ENCODE results near the gene PRKCH. TPM values are rescaled to one million over a fixed set of nuclear protein-coding genes. Genes with fewer than 3 reads are reported as not detected.
A peak's percentile ranks its signal among the peaks of the same experiment; 100 is the strongest.
"Not testable (repeated sequence)": the region's sequence is repeated elsewhere in the genome, so short reads cannot be mapped to it uniquely, and the experiment has no call there.

Gene PRKCH
- total and polyA plus RNA-seq, 3 experiments from 2014 or later: 165 to 369 (median 166) TPM

DNA sequence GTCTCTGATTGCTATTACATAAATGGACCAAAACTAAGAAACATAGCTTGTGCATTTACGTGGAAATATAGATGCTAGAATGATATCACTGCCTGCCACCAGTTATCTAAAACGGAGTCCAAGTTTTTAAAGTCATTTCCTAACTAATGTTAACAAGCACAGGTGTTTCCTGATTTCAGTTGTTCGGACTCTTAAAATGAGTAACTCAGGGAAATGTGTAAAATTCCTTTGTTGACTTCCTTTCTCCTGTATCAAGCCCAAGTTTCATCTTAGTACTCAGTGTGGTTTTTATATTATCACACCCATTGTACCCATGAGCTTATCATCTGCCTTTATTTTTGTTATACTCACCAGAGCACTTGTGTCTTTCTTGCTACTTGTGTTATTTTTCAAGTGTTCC is 13.2 kb upstream of the PRKCH start:
- Mint-ChIP-seq H3K27ac (peak overlapping the region in 1 of 8 donors; percentile 40), H3K9me3 (peaks cover 8 to 32% (median 13%) of the 10 kb centered on the region in 5 donors), H3K36me3 (peaks cover 23 to 48% (median 46%) of the 10 kb centered on the region in 3 donors), H3K4me1 (peaks cover 12 to 14% (median 13%) of the 10 kb centered on the region in 3 donors), H3K27me3 (no peaks in the 10 kb centered on the region), H3K4me3 (no peak overlapping the region)
- Histone ChIP-seq H3K4me1 (ENCODE audit: insufficient read depth, low read length) (peaks cover 9% of the 10 kb centered on the region), H3K4me3 (ENCODE audit: low read length) (no peak overlapping the region), H3K9me3 (ENCODE audit: low read length) (peaks cover 5% of the 10 kb centered on the region), H3K27me3 (ENCODE audit: insufficient read depth, low read length, poor library complexity, severe bottlenecking) (no peaks in the 10 kb centered on the region), H3K27ac (ENCODE audit: low read depth, low read length) (no peak overlapping the region), H3K36me3 (ENCODE audit: insufficient read depth, low read length) (no peaks in the 10 kb centered on the region)
- POLR2A ChIA-PET: no interaction called here
- CTCF ChIA-PET: no interaction called here
- no peak for DNase-seq

DNA sequence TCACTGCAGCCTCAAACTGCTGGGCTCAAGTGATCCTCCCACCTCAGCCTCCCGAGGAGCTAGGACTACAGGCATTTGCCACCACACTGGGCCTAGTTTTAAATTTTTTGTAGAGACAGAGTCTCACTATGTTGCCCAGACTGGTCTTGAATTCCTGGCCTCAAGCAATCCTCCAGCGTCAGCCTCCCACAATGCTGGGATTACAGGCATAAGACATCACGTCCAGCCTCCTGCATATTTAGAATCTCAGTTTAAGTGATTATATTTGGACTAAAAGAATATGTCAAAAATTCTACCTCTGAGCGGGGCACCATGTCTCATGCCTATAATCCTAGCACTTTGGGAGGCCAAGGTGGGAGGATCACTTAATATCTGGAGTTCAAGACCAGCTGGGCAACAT is 12.7 kb upstream of the PRKCH start:
- Mint-ChIP-seq H3K9me3 (peaks cover 10 to 36% (median 15%) of the 10 kb centered on the region in 5 donors), H3K36me3 (peaks cover 24 to 52% (median 46%) of the 10 kb centered on the region in 3 donors), H3K4me1 (peaks cover 12 to 14% (median 13%) of the 10 kb centered on the region in 3 donors)
- H3K4me1 ChIP-seq (ENCODE audit: insufficient read depth, low read length); H3K27me3 ChIP-seq (ENCODE audit: insufficient read depth, low read length, poor library complexity, severe bottlenecking); H3K27ac Mint-ChIP-seq; DNase-seq; H3K36me3 ChIP-seq (ENCODE audit: insufficient read depth, low read length); CTCF ChIA-PET; H3K9me3 ChIP-seq (ENCODE audit: low read length); POLR2A ChIA-PET; H3K4me3 ChIP-seq (ENCODE audit: low read length); H3K4me3 Mint-ChIP-seq; H3K27me3 Mint-ChIP-seq; H3K27ac ChIP-seq (ENCODE audit: low read depth, low read length): not testable (repeated sequence)

DNA sequence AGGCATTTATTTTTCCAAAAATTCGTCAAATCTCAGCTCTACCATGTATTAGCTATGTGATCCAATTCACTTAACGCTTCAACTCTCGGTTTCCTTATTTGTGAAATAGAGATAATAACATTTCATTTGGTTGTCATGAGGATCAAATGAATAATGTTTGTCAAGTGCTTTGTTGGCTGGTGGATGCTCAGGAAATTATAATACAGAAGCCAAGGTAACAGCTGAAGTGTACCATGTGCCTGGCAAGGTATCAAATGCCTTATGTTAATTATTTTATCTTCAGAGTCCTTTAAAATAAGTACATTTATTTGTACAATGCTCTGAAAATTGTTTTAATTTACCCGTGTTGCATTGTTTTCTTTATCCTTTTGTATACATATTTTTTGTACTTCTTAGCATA is 6.1 kb upstream of the PRKCH start:
- Histone ChIP-seq H3K36me3 (ENCODE audit: insufficient read depth, low read length) (no peaks in the 10 kb centered on the region), H3K4me3 (ENCODE audit: low read length) (no peak overlapping the region), H3K27me3 (ENCODE audit: insufficient read depth, low read length, poor library complexity, severe bottlenecking) (no peaks in the 10 kb centered on the region), H3K9me3 (ENCODE audit: low read length) (peaks cover 4% of the 10 kb centered on the region), H3K27ac (ENCODE audit: low read depth, low read length) (no peak overlapping the region), H3K4me1 (ENCODE audit: insufficient read depth, low read length) (no peaks in the 10 kb centered on the region)
- H3K4me1 Mint-ChIP-seq: peaks cover 1 to 11% (median 2%) of the 10 kb centered on the region in 3 donors
- CTCF ChIA-PET: interaction anchor here (1.5 kb wide), 1 partner anchor 522 kb away, joined by 4 read pairs; no protein-coding TSS in a partner anchor
- H3K27ac Mint-ChIP-seq: no peak overlapping the region
- peaks cover 16 to 33% (median 20%) of the 10 kb centered on the region in 3 donors for H3K36me3 Mint-ChIP-seq
- no peak for DNase-seq
- peaks cover 4 to 20% (median 16%) of the 10 kb centered on the region in 5 donors for H3K9me3 Mint-ChIP-seq
- H3K4me3 Mint-ChIP-seq: no peak overlapping the region
- POLR2A ChIA-PET: interaction anchor here (0.6 to 0.7 kb wide), 2 partner anchors 23 to 29 kb away, joined by 4 to 5 read pairs; no protein-coding TSS in a partner anchor
- no peaks in the 10 kb centered on the region for H3K27me3 Mint-ChIP-seq

DNA sequence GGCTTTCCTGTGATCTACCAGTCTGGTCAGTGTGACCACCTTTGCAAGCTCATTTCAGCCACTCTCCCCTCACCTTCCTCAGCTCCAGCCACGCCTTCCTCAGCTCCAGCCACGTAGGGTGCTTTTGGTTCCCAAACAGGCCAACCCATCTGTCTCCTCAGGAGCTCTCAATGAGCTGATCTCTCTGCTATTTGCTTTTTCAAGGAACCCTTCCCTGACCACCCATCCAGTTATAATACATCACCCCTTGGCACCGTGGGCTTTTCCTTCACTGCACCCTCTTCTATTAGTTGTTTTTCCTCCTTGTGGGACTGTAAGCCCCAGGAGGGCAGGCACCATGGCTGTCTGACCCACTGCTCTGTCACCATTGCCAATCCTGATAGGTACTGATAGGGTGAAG is 2.3 kb upstream of the PRKCH start:
- DNase-seq: no peak
- CTCF ChIA-PET: interaction anchor here (0.6 to 2.9 kb wide), 9 partner anchors 19 to 522 kb away, joined by 3 to 9 read pairs (median 3); no protein-coding TSS in a partner anchor
- no peaks in the 10 kb centered on the region for H3K36me3 ChIP-seq (ENCODE audit: insufficient read depth, low read length)
- H3K4me1 ChIP-seq (ENCODE audit: insufficient read depth, low read length): no peaks in the 10 kb centered on the region
- no peaks in the 10 kb centered on the region for H3K9me3 ChIP-seq (ENCODE audit: low read length)
- H3K27me3 Mint-ChIP-seq: no peaks in the 10 kb centered on the region
- POLR2A ChIA-PET: no interaction called here
- H3K9me3 Mint-ChIP-seq: peaks cover 0 to 9% (median under 1%) of the 10 kb centered on the region in 5 donors
- no peaks in the 10 kb centered on the region for H3K27me3 ChIP-seq (ENCODE audit: insufficient read depth, low read length, poor library complexity, severe bottlenecking)
- no peak overlapping the region for H3K27ac ChIP-seq (ENCODE audit: low read depth, low read length)
- peaks cover 6 to 17% (median 6%) of the 10 kb centered on the region in 3 donors for H3K4me1 Mint-ChIP-seq
- no peak overlapping the region for H3K4me3 ChIP-seq (ENCODE audit: low read length)
- no peak overlapping the region for H3K27ac Mint-ChIP-seq
- peaks cover 13 to 26% (median 24%) of the 10 kb centered on the region in 3 donors for H3K36me3 Mint-ChIP-seq
- H3K4me3 Mint-ChIP-seq: no peak overlapping the region

DNA sequence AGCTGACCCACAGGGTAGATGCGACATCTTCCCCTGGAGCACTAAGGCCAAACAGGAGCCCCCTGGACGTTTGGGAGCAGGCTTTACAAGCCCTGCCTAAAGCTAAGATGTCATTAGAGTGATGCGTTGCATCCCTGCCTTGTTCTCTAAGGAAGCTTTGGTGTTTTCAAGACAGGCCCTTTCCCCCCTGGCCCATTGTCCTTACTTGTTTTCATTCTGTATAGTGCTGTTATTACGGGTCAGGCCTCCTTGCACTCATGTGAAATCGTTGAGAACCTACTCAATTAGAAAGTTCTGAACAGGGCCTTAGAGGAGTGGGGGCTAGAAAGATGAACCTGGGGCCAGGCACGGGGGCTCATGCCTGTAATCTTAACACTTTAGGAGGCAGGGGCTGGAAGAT is 1.7 kb upstream of the PRKCH start:
- POLR2A ChIA-PET: no interaction called here
- no peak for DNase-seq
- CTCF ChIA-PET: interaction anchor here (0.8 to 4.7 kb wide), 11 partner anchors 11 to 521 kb away, joined by 3 to 31 read pairs (median 3); no protein-coding TSS in a partner anchor
- no peaks in the 10 kb centered on the region for H3K27me3 Mint-ChIP-seq
- Histone ChIP-seq H3K4me3 (ENCODE audit: low read length) (no peak overlapping the region), H3K4me1 (ENCODE audit: insufficient read depth, low read length) (peaks cover 1% of the 10 kb centered on the region), H3K27ac (ENCODE audit: low read depth, low read length) (no peak overlapping the region), H3K36me3 (ENCODE audit: insufficient read depth, low read length) (no peaks in the 10 kb centered on the region), H3K9me3 (ENCODE audit: low read length) (no peaks in the 10 kb centered on the region), H3K27me3 (ENCODE audit: insufficient read depth, low read length, poor library complexity, severe bottlenecking) (no peaks in the 10 kb centered on the region)
- H3K27ac Mint-ChIP-seq: no peak overlapping the region
- H3K4me1 Mint-ChIP-seq: peaks cover 8 to 15% (median 9%) of the 10 kb centered on the region in 3 donors
- no peak overlapping the region for H3K4me3 Mint-ChIP-seq
- H3K9me3 Mint-ChIP-seq: peaks cover 0 to 3% (median 0%) of the 10 kb centered on the region in 5 donors
- H3K36me3 Mint-ChIP-seq: peaks cover 11 to 27% (median 21%) of the 10 kb centered on the region in 3 donors

DNA sequence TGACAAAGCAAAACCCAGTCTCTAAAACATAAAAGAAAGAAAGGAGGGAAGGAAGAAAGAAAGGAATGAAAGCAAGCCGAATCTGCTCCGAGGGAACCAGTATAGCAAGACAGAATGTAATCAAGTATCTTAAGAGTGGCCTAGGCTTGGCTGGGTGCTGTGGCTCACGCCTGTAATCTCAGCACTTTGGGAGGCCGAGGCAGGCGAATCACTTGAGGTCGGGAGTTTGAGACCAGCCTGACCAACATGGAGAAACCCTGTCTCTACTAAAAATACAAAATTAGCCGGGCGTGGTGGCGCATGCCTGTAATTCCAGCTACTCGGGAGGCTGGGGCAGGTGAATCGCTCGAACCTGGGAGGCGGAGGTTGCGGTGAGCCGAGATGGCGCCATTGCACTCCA is 1.2 kb upstream of the PRKCH start:
- H3K36me3 ChIP-seq (ENCODE audit: insufficient read depth, low read length); H3K9me3 ChIP-seq (ENCODE audit: low read length); H3K4me3 ChIP-seq (ENCODE audit: low read length); H3K27ac ChIP-seq (ENCODE audit: low read depth, low read length); DNase-seq; H3K27me3 Mint-ChIP-seq; H3K4me1 ChIP-seq (ENCODE audit: insufficient read depth, low read length); POLR2A ChIA-PET; H3K4me3 Mint-ChIP-seq; H3K27me3 ChIP-seq (ENCODE audit: insufficient read depth, low read length, poor library complexity, severe bottlenecking); H3K9me3 Mint-ChIP-seq: not testable (repeated sequence)
- H3K36me3 Mint-ChIP-seq: peaks cover 8 to 31% (median 24%) of the 10 kb centered on the region in 3 donors
- peaks cover 12 to 15% (median 13%) of the 10 kb centered on the region in 3 donors for H3K4me1 Mint-ChIP-seq
- H3K27ac Mint-ChIP-seq: peak overlapping the region in 1 of 8 donors; percentile 47
- CTCF ChIA-PET: interaction anchor here (0.8 to 4.7 kb wide), 10 partner anchors 10 to 520 kb away, joined by 3 to 31 read pairs (median 4); no protein-coding TSS in a partner anchor

DNA sequence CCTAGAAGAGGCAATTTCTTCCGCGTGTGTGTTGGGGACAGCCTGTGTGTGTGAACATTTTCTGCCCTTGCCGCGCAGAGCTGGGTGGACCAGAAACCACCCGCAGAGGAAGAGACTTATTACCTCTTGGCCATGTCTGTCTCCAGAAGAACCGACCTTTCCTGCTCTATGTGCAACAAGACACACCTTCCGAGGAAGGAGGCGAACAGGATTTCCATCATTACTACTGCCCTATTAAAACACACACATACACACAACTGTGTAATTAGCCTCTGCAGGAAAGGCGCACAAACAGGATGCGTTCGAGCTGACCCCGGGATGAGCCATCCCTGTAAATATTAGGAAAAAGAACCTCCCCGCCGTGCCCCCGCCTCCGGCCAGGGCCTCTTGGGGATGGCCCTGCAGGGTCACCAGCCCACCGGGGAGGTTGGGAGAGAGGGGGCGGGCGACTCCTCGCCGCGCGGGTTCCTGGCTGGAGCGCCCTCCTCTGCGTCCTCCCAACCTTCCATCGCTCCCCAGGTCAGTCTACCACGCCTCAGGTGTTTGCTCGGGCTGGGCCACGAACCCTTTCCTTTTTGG is 484 bp upstream of the PRKCH start:
- H3K9me3 ChIP-seq (ENCODE audit: low read length): no peaks in the 10 kb centered on the region
- CTCF ChIA-PET: interaction anchor here (0.8 to 4.7 kb wide), 22 partner anchors 8 to 155 kb away, joined by 3 to 31 read pairs (median 4); no protein-coding TSS in a partner anchor
- H3K27ac ChIP-seq (ENCODE audit: low read depth, low read length): no peak overlapping the region
- H3K4me1 ChIP-seq (ENCODE audit: insufficient read depth, low read length): peaks cover 13% of the 10 kb centered on the region
- no peaks in the 10 kb centered on the region for H3K27me3 ChIP-seq (ENCODE audit: insufficient read depth, low read length, poor library complexity, severe bottlenecking)
- Mint-ChIP-seq H3K4me3 (peak overlapping the region in 2 of 7 donors; percentile 81 to 90), H3K4me1 (peaks cover 17 to 22% (median 20%) of the 10 kb centered on the region in 3 donors), H3K27ac (peak overlapping the region in 6 of 8 donors; percentile 51 to 91 (median 76)), H3K27me3 (no peaks in the 10 kb centered on the region), H3K9me3 (no peaks in the 10 kb centered on the region), H3K36me3 (peaks cover 8 to 39% (median 29%) of the 10 kb centered on the region in 3 donors)
- H3K4me3 ChIP-seq (ENCODE audit: low read length): peak overlapping the region; percentile 76
- peak in 1 of 5 donors; percentile 31 for DNase-seq
- no peaks in the 10 kb centered on the region for H3K36me3 ChIP-seq (ENCODE audit: insufficient read depth, low read length)
- POLR2A ChIA-PET: interaction anchor here (1.0 to 3.3 kb wide), 10 partner anchors 11 to 157 kb away, joined by 3 to 29 read pairs (median 6); no protein-coding TSS in a partner anchor
